GM12865 (cell line): ENCODE data around the gene SIM2.

Experiments
- DNase-seq: peaks from one replicate; pipeline ENCODE4 v3.0.0; 2010; ENCODE audit warnings: low read depth
- H3K4me3 ChIP-seq: 2 replicates; pipeline ENCODE4 v1.5.1; 2011; ENCODE audit warnings: mild to moderate bottlenecking, low read depth, low read length, control low read depth
- TF ChIP-seq, protein P1 (sequence below): IDR thresholded peaks from 2 replicates; pipeline ENCODE4 v1.5.1; 2011; ENCODE audit warnings: low read length, control low read depth, low read depth, inconsistent platforms; ENCODE audit not compliant: insufficient read depth; ENCODE audit errors: missing control alignments

Gene SIM2

GRCh38 chr21:36686955-36687354, 12.0 kb upstream of the SIM2 start:
- TF ChIP-seq, protein P1, sequence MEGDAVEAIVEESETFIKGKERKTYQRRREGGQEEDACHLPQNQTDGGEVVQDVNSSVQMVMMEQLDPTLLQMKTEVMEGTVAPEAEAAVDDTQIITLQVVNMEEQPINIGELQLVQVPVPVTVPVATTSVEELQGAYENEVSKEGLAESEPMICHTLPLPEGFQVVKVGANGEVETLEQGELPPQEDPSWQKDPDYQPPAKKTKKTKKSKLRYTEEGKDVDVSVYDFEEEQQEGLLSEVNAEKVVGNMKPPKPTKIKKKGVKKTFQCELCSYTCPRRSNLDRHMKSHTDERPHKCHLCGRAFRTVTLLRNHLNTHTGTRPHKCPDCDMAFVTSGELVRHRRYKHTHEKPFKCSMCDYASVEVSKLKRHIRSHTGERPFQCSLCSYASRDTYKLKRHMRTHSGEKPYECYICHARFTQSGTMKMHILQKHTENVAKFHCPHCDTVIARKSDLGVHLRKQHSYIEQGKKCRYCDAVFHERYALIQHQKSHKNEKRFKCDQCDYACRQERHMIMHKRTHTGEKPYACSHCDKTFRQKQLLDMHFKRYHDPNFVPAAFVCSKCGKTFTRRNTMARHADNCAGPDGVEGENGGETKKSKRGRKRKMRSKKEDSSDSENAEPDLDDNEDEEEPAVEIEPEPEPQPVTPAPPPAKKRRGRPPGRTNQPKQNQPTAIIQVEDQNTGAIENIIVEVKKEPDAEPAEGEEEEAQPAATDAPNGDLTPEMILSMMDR = no peak
- DNase-seq = no peak

GRCh38 chr21:36688324-36688723, 10.6 kb upstream of the SIM2 start:
- no peak for DNase-seq
- TF ChIP-seq, protein P1 = no peak
- no peak overlapping the region for H3K4me3 ChIP-seq

More at GRCh38 chr21:36686955-36687354, 12.0 kb upstream of the SIM2 start:
- H3K4me3 ChIP-seq = no peak overlapping the region

DNA sequence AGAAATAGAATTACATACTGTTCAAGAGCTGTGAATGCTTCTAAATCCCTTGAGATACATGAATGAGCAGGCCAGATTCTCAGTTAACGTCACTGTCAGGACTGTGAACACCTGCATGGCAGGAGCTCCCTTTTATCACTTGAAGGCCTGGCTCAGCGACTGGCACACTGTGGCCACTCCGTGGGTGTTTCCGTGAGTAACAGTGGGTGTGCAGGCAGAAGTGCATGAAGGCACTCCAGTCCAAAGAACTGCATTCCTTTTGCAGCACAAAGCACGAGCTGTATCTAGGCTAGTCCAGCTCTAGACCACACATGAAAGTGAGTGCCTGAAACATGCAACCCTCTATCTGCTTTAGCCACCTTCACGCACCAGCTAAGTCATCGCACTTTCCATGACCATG, 9.6 kb upstream of the SIM2 start:
- TF ChIP-seq, protein P1 = no peak
- no peak for DNase-seq

DNA sequence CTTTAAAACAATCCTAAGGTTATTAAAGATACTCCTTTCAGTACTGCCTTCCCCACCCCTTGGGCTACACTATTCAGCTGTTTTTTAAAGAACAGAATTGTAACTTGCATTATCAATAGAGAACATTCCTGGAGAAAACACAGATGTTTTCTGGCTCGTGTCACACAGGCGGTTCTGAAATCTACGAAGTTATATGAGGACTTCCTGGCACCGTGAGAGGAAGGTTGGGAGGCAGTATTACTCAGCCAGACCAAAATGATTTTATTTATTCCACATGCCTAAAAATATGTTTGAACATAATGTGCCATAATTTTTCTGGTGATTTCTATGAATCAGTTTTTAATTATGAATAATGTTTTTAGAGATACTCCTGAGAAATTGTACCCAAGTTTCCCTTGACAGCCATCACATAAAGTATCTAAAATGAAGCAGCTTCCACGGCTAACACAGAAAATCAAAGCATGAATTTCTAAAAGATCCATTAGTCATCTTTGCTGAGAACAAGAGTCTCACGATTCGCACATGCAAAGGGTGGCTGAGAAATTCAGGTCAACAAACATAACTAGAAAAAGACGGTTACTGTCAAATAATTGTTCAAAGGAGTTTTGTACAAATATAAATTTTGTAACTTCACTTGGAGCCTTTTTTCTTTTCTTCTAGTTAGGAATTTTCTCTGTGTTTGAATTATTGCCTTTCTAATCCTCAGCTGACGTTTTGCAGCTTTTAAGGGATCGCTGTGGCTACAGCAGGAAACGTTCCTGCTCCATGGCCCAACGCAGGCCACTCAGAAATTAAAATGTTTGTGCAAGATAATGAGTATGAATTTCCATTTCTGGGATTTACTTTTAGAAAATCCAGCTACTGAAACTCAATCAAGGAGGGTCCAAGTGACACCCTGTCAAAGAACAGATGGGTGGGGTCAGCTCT, 8.0 kb upstream of the SIM2 start:
- no peak overlapping the region for H3K4me3 ChIP-seq
- DNase-seq = no peak
- TF ChIP-seq, protein P1 = no peak

More for the DNA sequence above, 9.6 kb upstream of the SIM2 start:
- no peak overlapping the region for H3K4me3 ChIP-seq

DNA sequence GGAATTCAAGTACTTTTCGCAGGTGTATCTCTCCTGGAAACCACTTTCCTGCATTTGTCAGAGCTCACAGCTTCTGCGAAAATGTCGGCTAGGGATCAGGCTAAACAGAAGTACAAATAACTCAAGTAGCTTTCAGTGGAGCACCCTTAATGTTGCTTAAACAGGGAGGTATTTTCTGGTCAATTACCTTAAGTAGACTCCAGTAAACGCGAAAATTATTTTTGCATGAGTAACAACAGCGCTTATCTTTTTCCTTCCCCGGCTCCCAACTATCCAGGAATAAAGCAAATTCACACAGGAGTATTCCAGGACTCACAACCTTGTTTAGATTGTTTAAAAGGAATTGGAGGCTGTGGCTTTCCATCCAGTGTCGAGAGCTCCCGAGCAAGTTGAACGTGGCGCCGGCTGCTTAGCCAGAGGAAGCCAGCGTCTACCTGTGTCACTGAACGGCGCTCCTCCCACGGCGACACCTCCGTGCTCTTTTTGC, 7.3 kb upstream of the SIM2 start:
- TF ChIP-seq, protein P1 = no peak
- no peak overlapping the region for H3K4me3 ChIP-seq
- no peak for DNase-seq

DNA sequence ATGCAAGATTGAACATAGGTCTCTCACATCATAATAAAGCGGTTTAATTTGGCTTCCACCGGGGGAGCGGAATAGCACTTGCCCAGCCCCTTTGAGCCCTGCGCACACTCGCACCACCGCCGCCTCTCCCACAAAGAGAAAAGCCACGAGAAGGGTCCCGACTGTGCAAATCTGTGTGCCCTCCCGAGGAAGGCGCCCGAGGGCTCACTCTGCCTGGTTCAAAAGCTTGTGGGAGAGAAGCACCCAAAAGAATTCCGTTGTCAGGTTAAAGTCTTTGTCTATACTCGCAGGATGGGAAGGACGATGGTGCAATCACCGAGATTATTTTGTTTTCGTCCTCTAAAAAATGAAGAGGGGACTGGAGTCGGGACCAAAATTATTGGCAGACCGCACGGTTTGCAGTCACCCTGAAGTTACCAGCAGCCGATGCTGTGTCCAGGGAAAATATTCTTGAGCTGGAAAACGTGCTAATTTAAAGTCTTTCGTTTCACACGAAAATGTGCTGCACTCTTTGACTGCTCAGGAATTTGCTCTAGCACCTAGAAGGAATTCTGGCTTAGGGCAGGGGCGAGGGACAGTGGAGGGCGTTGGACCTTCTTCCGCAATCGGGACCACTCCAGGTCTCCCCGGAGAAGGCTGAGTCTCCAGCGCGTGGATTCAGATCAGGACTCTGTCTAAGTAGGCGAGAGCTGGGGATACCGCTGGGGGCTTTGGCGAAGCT, 6.6 kb upstream of the SIM2 start:
- H3K4me3 ChIP-seq = no peak overlapping the region
- DNase-seq = no peak

More for the DNA sequence above, 6.6 kb upstream of the SIM2 start:
- TF ChIP-seq, protein P1 = no peak
